Measurements from ENCODE around the gene SPEG. TPM values are rescaled to one million over a fixed set of nuclear protein-coding genes. Genes with fewer than 3 reads are reported as not detected.
"Not testable (repeated sequence)": the region's sequence is repeated elsewhere in the genome, so short reads cannot be mapped to it uniquely, and the experiment has no call there.

The SPEG gene
- polyA plus RNA-seq (2014; cell fraction: cytosol; rRNA removed), result 26.0 and 31.5 TPM in 2 replicates
- 59.5 and 81.6 TPM in 2 replicates for polyA plus RNA-seq (2014; cell fraction: nucleus; rRNA removed)

DNA sequence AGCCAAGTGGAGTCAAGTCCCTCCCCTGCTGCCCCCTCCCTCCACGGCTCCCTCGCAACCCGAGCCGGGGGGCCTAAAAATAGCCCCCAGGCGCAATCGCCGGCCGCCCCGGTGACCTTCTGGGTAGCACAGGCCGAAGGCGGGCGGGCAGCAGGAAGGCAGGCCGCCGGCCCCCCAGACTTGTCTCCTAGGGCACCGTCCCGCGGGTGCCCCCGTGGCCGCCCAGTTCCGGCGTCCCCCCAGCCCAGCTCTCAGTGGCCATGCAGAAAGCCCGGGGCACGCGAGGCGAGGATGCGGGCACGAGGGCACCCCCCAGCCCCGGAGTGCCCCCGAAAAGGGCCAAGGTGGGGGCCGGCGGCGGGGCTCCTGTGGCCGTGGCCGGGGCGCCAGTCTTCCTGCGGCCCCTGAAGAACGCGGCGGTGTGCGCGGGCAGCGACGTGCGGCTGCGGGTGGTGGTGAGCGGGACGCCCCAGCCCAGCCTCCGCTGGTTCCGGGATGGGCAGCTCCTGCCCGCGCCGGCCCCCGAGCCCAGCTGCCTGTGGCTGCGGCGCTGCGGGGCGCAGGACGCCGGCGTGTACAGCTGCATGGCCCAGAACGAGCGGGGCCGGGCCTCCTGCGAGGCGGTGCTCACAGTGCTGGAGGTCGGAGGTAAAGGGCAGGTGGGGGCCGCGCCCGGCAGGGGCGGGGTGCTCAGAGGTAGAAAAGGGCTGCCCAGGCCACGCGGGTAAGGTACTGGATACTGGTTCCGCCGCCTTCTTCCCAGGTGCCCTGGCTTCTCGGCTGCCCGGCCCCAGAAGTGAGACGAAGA, at the start of gene SPEG:
SPEG (plus strand) TSS at position 126 of the 808 bp plus-strand sequence; CDS start at position 261, 135 bp downstream.
- no peak for DNase-seq (ENCODE audit: low spot score)

DNA sequence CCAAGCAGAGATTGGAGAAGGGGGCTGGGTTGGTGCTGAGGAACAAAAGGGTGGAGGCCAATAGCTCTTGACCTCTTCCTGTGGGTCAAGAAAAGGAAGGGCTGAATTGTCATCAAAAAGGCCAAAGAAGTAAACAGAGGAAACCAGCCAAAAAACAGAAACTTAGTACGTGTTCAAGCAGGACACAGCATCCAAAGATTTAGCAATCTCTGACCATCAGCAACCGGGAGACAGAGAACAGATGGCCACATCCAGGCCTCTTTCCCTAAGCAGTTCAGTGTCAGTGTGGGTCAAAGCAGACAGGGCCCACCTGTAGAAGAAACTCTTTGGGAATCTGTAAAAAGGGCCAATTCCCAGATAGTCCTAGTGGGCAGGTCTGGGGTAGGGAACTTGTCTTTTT, 49.8 kb upstream of the SPEG start:
- DNase-seq (ENCODE audit: low spot score), result no peak

DNA sequence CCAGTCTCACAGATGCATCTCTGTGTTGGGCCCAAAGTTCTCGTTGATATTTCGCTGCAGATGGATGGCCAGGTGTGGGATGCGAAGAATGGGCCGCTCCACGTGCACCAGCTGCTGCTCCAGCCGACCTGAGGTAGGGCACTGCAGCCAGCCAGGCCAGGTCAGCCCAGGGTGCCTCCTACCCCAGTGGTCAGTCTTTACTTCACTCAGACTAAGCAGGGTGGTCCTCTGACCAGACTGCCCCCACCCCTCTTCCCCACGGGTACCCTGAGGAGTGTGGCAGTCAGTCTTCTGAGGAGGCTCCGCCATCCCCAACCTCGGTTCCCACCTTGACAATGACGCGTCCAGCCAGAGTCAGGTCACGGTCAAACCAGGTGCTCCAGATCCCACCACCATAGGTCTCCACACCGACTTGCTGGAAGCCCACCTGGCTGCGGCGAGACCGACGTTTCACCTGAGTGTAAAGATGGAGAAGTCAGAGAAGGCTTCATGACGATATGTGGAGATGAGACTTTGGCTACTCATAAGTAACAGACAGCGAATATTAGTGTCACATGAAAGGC, 48.6 kb upstream of the SPEG start:
- no peak for DNase-seq (ENCODE audit: low spot score)

DNA sequence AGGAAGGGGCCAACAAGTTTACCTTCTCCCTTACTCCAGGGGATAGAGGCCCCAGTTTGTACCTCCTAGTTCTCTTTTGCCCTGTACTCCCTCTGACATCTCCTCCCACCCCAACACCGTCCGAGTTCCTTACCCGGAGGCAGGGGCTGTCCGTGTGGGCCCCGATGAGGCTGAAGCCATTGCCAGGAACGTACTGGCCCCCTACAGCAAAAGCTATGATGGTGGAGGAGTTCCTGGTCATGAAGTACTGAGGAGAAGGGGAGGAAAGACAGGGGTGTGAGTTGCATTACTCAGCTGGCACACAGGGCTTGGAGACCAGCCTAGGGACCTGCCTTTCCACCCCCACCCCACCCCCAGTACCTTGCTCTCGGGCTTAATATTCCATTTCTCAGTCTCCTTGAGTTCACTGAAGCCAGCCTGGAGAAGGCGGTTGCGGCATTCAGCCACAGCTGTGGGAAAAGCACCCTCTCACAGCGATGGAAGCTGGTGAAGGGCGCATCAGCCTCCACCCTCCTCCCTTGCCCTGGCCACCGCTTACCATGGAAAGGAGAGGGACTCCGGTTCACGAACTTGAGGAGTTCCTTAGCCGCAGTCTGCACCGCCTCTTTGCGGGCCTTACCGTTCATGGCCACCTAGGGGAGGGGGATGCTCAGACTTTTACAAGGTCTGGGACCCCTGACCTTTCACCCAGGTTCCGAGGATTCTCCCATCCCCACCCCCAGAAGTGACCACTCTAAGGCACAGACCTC, 47.9 kb upstream of the SPEG start:
- no peak for DNase-seq (ENCODE audit: low spot score)

DNA sequence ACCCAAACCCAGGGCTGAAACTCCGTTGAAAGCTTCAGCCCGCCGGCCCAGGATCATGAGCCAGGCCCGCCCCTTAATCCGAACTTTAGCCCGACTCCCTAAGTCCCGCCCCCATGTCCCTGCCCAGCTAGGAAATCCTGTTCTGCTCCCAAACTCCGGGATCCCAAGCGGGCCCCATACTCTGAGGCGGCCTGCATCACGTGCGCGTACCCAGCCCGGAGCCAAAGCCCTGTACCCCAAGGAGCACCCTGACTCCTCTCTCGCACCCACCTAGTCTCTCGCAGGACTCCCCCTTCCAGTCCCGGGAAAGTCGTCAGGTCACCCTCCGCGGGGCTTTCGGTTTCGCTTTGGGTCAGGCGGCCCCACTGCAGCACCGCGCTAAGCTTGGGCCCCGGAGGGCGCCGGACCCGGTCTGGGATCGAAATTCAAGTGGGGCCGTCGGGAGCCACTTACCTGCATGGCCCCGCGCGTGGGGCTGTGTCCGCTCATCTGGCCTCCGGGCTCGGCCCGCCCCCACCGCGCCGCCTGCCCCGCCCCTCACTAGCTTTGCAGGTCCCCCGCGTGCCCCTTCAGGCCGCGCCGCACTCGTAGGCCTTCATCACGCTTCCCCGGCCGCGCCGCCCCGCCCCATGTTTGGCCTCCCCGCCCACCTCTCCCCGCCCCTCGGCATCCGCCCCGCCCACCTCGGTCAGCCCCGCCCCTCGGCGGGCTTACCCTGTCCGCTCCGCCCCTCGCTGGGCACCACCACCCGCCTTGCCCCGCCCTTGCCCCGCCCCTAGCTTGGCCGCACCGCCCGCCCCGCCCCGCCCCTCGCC, 47.1 kb upstream of the SPEG start, which contains the start of gene DNPEP:
DNPEP (minus strand) TSS at position 607 of the 815 bp plus-strand sequence; CDS start at position 489, 118 bp downstream.
- DNase-seq (ENCODE audit: low spot score), result peak; percentile 83

DNA sequence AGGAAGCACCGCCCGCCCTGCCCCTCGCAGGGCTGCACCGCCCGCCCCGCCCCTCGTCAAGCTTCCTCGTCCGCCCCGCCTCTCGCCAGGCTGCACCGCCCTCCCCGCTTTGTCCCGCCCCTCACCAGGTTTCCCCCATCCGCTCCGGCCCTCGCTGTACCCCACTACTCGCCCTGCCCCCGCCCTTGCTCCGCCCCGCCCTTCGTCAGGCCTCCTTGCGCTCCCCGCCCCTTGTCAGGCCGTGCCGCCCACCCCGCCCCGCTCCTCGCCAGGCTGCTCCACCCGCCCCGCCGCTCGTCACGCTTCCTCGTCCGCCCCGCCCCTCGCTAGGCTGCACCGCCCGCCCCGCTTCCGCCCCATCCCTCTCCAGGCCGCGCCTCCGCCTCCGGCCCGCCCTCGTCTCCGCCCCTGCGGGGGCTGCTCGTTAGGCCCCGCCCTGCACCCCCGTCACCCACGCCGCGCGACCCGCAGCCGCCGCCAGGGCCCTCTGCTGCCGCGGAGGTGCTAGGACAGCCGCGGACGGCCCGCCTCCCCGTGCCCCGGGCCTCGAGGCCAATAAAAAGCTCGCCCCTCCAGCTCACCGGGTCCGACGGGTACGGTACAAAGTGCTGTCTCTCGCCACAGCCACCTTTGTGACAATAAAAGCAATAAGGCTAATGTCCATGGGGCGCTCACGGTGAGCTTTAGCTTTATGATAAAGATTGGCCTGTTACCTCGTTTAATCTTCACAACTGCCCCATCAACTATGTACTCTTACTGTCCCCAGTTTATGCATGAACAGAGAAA, 46.3 kb upstream of the SPEG start:
- DNase-seq (ENCODE audit: low spot score), result peak; percentile 89

DNA sequence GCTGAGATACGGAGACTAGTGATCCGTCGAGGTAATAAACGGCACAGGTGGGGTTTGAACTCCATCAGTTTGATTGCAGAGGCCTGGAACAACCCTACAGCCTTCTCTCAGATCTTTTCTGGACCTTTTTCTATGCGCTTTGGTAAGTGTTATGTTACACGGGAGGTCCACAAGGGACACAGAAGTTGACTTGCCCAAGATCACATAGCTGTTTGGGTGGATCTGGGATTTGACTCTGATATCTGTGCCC, 45.8 kb upstream of the SPEG start:
- DNase-seq (ENCODE audit: low spot score), result no peak

DNA sequence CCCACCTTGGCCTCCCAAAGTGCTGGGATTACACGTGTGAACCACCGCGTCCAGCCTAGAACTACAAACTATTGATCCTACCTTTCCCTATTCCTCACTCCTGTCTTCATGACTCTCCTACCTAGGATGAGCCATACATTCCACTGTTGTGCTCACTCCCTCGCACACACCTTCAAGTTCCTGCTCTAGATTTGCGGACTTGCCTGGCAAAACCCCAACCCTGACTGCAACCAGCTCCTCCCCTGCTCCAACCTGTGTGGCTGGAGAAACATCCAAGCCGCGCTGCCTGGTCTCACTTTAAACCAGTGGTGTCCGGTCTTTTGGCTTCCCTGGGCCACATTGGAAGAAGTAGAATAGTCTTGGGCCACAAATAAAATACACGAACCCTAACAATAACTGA, 41.9 kb upstream of the SPEG start:
- no peak for DNase-seq (ENCODE audit: low spot score)

DNA sequence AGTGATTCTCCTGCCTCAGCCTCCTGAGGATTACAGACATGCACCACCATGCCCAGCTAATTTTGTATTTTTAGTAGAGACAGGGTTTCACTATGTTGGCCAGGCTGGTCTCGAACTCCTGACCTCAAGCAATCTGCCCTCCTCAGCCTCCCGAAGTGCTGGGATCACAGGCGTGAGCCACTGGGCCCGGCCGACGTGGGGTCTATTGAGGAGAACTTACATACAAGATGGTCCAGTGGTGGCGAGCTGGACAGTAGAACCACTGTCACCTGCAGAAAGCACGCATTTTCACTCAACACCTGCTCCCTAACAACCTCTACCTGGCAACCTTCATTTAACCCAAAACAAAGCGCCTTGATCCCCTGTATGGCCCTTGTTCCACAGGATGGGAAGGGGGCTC, 39.6 kb upstream of the SPEG start:
- not testable (repeated sequence) for DNase-seq (ENCODE audit: low spot score)

DNA sequence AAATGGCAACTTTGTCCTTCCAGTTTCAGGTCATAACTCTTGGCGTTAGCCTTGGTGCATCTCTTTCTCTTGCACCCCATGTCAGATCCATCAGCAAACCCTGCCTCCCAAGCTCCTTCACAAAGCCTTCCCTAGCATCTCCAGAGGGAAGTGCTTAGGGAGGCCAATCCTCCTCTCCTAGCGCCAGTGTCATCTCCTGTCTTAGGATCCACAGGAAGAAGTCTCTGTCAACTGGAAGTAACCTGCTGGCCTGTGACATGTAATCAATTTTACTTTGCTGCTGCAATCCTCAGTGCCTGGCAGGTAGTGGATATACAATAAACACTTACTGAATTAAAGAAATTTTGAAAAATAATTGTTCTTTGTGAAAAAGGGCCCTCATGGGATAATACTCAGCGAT, 39.0 kb upstream of the SPEG start:
- no peak for DNase-seq (ENCODE audit: low spot score)

DNA sequence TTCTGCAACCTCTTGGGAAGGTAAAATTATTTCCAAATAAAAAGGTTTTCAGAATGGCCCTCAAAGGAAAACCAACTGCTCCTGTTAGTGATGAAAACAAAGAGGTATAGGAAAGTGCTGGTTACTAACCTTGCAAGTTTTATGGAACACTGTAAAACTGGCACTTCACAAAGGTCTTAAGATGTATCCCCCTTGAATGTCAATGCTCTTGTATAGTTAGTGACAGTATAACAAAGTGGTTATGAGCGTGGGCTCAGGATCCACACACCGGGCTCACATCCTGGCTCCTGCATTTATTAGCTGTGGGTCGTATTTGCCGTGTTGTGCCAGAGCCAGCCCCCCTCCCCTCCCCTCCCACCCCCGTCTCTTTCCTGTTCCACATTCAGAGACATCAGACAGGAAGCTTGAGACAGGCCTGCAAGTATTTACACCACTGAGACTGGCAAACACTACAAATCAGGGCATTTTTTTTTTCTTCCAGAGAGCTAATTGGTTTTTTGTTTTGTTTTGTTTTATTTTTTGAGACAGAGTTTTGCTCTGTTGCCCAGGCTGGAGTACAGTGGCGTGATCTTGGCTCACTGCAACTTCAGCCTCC, 37.7 kb upstream of the SPEG start:
- DNase-seq (ENCODE audit: low spot score), result no peak

DNA sequence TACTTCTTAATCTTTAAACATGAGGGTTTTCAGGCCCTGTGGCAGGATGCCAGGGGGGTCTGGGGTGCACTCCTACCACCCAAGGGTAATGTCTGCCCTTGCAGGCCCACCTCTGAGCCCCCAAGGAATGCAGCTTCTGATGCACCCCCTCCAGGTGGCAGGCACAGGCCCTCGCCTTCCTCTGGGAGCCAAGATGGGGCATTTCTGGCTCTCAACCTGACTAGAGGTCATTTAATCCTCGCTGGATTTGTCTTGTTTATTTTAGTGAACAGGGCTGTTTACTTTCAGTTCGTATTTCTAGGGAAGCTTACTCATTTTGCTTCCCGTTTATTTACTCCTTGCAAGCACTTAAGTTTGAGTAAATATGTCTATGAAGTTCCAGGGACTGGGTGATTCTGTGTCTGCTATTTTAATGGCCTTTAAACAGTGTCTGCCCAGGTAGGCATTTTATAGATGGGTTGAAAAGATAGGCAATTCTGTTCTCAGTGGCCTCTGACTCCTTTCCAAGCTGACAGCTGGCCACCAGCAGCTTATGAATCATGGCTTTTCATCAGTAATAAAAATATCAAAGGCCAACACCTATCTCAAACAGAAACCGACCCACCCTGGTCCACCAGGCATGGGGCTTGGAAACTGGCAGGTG, 35.8 kb upstream of the SPEG start:
- DNase-seq (ENCODE audit: low spot score), result no peak

DNA sequence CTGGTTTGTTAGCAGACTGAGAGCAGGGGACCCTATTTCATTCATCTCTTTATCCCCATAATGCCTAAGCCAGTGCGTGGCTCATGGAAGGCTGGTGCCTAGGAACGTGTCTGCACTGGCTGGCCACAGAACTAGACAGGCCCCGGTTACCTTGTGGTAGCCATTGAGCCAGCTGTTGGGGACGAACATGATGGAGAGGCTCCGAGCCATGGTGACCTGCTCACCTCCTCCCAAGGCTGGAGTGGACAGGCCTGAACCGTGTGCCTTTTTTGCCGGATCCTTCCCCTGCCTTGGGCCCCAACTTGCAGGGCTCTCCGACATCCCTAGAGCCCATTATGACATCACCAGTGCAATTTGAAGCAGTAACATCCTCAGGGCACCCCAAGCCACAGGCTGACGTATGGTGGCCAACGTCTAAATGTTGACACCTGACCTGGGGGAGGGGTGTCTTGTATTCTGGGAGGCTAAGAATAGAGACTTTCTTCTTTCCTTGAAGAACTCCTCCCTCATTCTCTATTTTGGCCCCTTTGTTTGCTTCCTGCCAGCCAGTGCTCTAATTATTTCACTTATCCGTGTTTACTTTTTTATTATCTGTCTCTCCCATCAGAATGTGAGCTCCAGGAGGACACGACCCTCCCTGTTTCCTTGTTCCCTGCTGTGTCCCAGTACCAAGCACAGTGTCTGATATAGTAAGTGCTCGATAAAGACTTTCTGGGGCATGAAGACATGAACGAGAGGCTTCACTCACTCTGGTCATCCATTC, 34.7 kb upstream of the SPEG start:
- no peak for DNase-seq (ENCODE audit: low spot score)

DNA sequence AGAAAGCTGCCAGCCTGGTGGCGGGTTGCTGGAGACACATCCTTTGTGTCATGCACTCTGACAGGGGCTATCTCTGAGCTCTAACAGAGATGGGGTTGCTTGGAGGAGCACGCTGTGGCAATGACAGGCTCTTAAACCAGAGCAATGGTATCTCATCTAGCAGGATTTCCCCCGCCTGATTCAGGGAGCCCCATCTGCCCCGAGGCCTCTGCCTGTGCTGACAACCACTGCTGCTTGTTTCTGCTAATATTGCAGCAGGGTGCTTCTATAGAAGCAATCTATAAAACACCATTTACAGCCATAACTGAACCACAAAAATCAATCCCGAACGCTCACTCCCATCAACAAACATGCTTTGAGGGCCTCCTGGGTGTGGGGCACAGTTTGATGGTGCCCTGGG, 34.1 kb upstream of the SPEG start:
- DNase-seq (ENCODE audit: low spot score), result no peak

DNA sequence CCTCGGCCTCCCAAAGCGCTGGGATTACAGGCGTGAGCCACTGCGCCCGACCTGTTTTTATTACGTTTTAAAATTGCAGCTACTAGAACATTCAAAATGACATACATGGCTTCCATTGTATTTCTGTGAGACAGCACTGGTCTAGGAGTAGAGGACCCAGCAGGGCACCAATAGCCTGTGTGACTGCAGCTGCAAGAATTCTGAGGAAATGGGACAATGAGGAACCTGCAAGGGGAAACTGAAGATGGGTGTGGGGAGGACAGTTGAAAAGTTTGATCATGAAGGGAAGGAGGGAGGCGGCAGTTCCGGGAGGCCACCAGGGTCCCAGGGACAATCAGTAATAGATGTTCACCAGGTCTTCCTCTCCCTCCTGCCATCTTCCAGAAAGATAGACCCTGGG, 33.0 kb upstream of the SPEG start:
- no peak for DNase-seq (ENCODE audit: low spot score)

DNA sequence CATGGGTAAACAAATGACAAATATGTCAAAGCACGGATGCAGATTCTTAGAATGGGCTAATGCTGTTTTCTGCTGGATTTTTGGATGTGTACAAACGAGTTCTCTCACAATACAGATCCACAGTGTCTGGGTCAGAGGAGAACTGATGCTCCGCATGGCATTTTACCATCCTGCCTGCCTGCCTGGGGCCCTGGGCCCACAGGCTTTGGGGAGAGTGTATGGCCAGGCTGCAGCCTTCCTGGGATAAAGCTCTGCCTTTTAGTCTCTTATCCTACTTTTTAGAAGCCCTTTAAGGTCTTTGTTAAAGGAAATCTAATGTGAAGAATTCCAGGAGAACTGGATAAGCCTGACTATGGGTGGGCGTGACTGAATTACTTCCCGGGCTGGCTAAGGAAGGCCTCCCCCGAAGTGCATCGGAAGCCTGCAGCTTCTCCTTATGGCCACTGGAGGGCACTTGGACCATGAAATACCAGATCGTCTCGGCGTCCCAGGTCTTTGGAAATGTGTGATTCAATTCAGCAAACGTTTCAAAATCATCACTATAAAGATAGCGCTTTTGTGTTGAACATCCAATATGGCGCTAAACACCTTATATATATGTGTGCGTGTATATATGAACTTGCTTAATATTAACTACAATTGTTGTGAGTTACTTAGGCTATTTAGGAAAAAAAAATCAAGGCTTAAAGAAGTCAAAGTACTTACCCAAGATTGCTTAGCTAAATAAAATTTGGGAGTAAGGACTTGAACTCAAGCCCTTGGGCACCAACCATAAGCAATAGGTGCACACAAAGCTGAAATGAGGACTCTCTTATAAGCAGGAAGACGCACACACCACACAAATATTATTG, 31.8 kb upstream of the SPEG start:
- peak; percentile 78 for DNase-seq (ENCODE audit: low spot score)

DNA sequence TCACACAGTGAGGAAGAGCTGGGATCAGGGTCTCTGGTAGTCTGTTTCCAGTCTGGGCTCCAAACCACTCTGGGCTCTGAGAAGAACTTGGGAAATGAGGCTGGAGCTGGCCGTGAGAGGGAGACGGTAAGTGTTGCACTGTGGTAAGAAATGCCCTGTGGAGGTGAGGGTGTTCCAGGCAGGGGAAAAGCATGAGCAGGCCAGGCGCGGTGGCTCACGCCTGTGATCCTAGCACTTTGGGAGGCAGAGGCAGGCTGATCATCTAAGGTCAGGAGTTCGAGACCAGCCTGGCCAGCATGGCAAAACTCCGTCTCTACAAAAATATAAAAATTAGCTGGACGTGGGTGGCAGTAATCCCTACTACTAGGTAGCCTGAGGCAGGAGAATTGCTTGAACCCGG, 30.8 kb upstream of the SPEG start:
- DNase-seq (ENCODE audit: low spot score), result no peak

DNA sequence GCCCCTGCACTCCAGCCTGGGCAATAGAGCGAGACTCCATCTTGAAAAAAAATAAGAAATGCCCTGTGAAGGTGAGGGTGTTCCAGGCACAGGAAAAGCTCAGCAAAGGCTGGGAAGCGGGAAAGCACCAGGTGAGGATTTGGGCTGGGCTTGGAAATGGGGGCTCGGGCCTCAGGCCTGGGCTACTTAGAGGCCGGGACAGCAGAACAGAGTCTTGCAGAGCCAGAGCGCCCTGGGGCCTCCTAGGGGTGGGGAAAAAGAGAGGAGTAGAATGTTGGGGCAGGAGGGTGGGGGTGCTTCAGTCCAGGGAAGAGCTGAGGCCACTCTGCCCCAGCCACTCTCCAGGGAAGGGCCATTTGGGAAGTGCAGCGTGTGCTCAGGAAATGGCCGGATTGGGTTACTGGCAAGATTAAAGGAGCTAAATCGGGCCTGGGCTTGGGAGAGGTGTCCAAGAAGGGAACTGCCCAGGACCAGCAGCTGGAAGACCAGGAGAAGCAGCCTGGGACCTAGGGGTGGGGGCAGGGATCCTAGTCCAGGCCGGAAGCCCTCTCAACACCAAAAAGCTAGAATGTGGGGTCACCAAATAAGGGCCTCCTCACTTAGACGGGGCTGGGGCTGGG, 30.2 kb upstream of the SPEG start:
- no peak for DNase-seq (ENCODE audit: low spot score)

All from SK-N-DZ (cell line).